ENCODE results near the gene PDE9A.
"Not testable (repeated sequence)": the region's sequence is repeated elsewhere in the genome, so short reads cannot be mapped to it uniquely, and the experiment has no call there.

PDE9A gene

GRCh38 chr21:42624095-42624790 is 29.2 kb upstream of the PDE9A start:
- DNase-seq (ENCODE audit: low read depth in 3 of 3): no peak

DNA sequence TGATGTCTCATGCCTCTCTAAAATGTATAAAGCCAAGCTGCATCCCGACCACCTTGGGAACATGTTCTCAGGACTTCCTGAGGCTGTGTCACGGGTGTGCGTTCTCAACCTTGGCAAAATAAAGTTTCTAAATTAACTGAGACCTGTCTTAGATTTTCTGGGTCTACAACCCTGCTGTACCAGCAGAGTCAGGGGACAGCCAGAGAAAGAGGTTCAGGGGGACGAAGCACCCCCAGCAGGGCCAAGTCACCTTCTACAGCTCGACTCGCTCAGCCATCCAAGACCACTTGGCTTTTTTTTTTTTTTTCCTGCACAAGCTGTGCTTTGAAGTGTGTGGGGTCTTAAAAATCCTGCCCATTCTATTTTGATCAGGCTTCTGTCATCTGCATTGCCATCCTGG is 28.5 kb upstream of the PDE9A start:
- no peak for DNase-seq (ENCODE audit: low read depth in 3 of 3)

- DNase-seq (ENCODE audit: low read depth in 3 of 3): no peak
Observed at GRCh38 chr21:42626171-42626570, 27.2 kb upstream of the PDE9A start.

GRCh38 chr21:42627527-42628289 is 25.7 kb upstream of the PDE9A start:
- no peak for DNase-seq (ENCODE audit: low read depth in 3 of 3)

GRCh38 chr21:42628466-42629061 is 24.9 kb upstream of the PDE9A start:
- not testable (repeated sequence) for DNase-seq (ENCODE audit: low read depth in 3 of 3)

DNA sequence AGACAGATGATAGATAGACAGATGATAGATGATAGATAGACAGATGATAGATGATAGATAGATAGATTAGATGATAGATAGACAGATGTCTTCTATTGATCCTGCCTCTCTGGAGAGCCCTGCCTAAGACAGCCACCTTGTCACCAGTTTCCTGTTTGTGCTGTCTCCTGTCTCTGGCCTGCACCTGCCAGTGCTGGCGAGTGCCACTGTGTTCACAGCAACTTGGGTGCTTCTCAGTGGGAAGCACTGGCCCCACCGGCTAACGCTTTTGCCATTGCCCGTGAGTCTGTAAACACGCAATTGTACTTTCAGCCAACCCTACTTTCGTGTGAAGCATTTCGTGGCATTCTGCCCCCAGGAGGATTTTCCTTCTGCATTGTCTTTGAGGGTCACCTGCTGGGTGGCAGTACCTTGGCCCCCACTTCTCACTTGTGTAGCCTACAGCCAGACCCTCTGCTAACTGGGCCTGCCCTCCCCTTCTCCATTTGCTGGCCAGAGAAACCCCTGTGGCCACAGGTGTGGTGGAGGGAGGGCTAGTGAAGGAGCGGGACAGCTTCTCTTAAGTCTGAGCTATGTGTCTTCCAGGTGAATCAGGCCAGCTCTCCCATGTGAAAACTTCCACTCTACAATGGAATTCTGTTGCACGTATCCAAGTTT is 23.4 kb upstream of the PDE9A start:
- DNase-seq (ENCODE audit: low read depth in 3 of 3): no peak

GRCh38 chr21:42630626-42631025 is 22.8 kb upstream of the PDE9A start:
- no peak for DNase-seq (ENCODE audit: low read depth in 3 of 3)

DNA sequence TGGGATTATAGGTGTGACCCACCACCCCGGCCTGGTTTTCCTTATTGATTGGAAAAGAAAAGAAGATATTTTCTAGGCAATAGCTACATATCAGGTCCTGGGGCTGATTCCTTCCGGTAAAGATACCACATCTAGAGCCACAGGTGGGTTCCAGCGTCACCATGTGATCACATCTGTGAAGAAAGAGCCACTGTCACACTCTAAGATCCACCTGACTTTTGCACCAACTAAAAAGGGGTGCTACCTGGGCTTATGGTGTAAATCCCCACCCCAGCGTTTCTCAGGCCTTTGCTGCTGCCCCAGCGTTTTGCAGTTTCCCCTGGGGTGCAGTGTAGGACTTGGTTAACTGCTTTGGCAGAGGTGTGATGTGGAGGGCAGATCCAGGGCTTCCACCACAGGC is 22.3 kb upstream of the PDE9A start:
- no peak for DNase-seq (ENCODE audit: low read depth in 3 of 3)

GRCh38 chr21:42632336-42632751 is 21.1 kb upstream of the PDE9A start:
- no peak for DNase-seq (ENCODE audit: low read depth in 3 of 3)

- no peak for DNase-seq (ENCODE audit: low read depth in 3 of 3)
Observed at GRCh38 chr21:42632771-42633690, 20.4 kb upstream of the PDE9A start.

DNA sequence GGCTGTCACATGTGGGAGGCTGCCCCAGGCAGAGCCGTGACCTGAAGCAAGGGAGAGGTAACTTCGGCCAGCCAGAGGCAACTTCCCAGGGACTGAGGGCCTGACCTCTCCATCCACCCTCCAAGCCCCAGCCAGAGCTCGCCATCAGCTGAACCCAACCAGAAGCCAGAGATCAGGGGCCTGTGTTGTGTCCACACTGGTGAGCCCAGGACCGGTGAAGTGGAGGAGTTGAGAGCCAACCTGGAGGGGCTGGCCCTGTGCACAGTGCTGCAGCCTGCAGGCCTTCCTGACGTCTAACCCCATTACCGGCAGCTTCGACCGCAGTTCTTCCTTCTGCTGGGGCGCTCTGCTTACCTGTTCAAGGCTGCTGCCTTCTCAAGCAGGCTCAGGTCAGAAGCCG is 19.6 kb upstream of the PDE9A start:
- no peak for DNase-seq (ENCODE audit: low read depth in 3 of 3)

GRCh38 chr21:42635848-42636519 is 17.4 kb upstream of the PDE9A start:
- DNase-seq (ENCODE audit: low read depth in 3 of 3): no peak

GRCh38 chr21:42636520-42637266 is 16.7 kb upstream of the PDE9A start:
- DNase-seq (ENCODE audit: low read depth in 3 of 3): no peak

DNA sequence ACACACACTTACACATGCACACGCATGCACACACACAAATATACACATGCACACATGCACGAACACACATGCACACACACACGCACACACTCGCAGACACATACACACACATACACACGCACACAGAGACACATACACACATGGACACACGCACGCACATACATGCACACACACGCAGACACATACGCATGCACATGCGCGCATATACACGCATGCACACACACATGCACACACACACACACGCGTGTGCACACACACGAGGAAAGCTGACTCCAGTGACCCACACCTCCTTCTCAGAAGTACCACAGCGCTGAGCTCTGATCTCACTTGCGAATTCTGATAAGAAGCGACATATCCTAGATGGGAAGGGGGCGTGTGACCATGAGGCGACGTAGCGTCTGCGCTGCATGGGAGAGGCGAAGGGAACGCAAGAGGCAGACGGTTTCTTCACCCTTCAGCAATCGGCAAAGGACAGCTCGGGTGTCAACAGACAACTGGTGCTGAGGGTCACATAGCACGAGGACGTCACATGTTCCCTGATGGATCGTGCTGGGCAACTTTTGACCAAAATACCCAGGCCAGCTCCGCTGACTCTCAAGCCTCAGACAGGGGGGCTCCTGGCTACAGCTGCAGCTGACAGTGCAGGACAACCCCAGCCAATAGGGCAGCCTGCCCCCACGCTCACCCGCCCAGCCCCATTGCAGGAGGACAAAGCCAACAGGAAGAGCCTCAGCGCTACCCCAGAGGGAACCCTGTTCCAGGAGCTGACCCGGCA is 16.0 kb upstream of the PDE9A start:
- DNase-seq (ENCODE audit: low read depth in 3 of 3): no peak

DNA sequence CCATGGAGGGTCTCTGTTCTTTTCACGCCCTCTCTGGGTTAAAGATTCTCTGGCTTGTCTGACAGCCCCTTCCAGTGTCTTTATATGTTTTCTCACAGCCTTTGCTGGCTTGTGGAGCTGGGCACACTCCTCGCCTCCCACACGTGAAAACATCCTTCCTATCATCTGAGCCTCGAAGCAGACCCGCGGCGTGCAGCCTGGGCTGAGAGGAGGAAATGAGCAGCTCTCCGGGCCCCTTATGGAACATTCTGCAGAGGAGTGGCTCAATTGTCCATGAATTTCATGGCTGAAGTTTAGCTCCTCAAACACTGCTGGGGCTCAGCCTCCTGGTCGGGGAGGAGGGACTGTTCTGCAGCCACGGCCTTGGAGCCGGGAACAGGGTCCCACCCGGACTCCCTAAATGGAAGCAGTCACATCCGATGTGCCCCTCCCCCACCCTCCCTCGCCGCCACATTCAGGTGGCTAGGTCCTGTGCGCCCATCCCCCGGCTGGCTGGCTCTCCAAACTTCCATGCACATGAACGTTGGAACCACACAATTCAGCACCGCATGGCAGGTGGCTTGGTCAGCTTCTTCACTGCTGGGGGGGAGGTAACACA is 15.1 kb upstream of the PDE9A start:
- DNase-seq (ENCODE audit: low read depth in 3 of 3): no peak

DNA sequence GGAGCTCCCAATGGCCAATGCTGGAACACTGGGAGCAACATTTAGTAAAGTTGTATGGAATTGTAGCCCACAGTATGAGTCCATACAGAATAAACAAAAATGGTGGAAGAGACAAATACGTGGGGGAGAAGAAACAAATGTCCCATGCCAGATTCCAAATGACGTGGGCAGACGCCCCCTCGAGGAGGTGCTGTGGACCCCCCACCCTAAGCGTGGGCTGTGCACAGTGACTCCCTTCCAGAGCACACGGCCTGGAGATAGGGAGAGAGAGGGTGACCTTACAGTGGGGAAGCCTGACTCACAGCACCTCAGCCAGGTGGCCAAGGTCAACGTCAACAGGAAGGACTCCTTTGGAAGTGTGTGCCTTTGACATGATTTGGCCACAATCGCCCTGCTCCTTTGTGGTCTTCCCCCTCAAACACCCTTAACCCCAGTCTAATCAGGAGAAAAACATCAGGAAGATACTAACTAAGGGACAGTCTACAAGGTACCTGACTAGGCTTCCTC is 13.7 kb upstream of the PDE9A start:
- DNase-seq (ENCODE audit: low read depth in 3 of 3): no peak

DNA sequence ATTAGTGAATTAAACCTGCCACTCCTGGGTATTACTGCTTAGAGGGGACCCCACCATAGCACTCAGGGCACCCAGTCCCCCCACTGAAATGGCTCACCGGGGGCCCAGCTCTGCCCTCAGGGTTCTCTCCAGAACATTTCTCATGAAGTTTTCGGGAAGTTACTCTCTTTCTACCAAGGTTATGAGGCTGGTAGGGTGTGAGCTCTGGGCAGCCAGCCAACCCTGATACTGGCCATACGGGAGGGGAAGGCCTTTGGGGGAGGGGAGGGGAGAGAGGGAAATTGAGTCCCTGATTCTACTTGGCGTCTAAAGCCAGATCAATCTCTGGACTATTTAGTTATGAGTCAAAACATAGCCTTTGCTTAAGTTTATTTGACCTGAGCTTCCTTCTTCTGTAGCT is 12.9 kb upstream of the PDE9A start:
- no peak for DNase-seq (ENCODE audit: low read depth in 3 of 3)

DNA sequence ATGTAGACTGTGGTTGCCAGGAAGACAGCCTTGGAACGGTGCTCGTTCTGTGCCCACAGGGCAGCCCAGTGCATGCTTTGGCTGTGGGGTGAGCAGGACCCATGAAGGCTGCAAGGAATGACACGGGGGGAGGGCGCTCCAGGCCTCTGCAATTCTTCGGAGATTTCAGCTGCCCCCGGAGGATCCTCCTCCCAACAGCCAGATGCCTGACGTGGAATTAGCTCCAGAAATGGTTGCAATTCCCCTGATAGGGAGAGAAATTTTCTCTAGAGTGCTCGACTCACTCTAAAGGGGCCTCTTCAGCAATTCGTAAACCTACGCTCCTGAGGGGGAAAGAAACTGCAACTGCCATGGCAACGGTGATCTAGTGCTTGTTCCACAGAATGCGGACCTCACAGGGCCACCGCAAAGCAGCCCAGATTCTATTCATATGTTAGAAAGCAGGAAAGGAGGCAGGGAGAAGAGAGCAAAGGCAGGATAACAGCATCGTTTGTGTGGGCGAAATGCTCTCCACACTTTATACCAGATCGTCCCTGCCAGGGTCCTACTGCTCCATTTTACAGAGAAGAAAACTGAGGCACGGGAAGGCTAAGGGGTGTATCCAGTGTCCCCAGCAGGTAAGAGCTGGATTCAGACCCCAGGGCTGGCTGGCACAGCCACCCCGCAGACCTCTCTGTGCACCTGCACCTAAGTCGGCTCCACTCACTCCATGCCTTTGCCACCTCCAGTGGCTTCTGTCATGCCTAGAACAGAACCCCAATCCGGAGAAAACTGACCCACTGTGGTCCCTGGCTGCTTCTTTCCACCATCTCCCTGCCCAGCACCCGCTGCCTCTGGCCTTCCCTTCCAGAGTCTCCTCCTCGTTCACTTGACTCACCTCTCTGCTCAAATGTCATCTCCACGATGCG is 11.9 kb upstream of the PDE9A start:
- no peak for DNase-seq (ENCODE audit: low read depth in 3 of 3)

Data from stimulated activated CD4-positive, alpha-beta T cell treated with anti-CD3 and anti-CD28 coated beads, TNF-alpha, amount 100 ng/mL, for 48 hours (primary cell).